Endothelial cell of umbilical vein (primary cell): ENCODE results near the gene SMIM31.

Experiments used
- EZH2 ChIP-seq: IDR thresholded peaks from 2 replicates; pipeline ENCODE4 v1.6.1; 2012; ENCODE audit warnings: borderline replicate concordance, low read depth, mild to moderate bottlenecking, moderate library complexity, low read length, inconsistent platforms; ENCODE audit not compliant: severe bottlenecking
- FOS ChIP-seq: IDR thresholded peaks from 2 replicates; pipeline ENCODE4 v1.6.1; 2011; ENCODE audit warnings: mild to moderate bottlenecking, low read length, moderate library complexity, borderline replicate concordance; ENCODE audit not compliant: insufficient read depth
- GATA2 ChIP-seq: IDR thresholded peaks from 2 replicates; pipeline ENCODE4 v1.7.0; 2011; ENCODE audit warnings: low read depth, mild to moderate bottlenecking, moderate library complexity, mixed read lengths, low read length; ENCODE audit not compliant: insufficient read length, insufficient read depth
- JUN ChIP-seq: IDR thresholded peaks from 2 replicates; pipeline ENCODE4 v1.6.1; 2011; ENCODE audit warnings: borderline replicate concordance, low read depth; ENCODE audit not compliant: insufficient read length, insufficient read depth
- MYC ChIP-seq: IDR thresholded peaks from one replicate; pipeline ENCODE4 v1.6.1; 2011; ENCODE audit warnings: mild to moderate bottlenecking, low read depth, low read length
- POLR2A ChIP-seq: IDR thresholded peaks from 2 replicates; pipeline ENCODE4 v1.6.1; 2012; ENCODE audit warnings: low read depth, mild to moderate bottlenecking, control low read depth, low read length
- POLR2AphosphoS5 ChIP-seq: IDR thresholded peaks from 2 replicates; pipeline ENCODE4 v1.6.1; 2012; ENCODE audit warnings: low read depth, mild to moderate bottlenecking, control low read depth, low read length, moderate library complexity; ENCODE audit not compliant: insufficient read depth
- TF ChIP-seq, protein P1 (sequence below), 2 donors: IDR thresholded peaks; 1 replicate in 1 of 2; 2 replicates in 1 of 2; pipeline ENCODE4 v1.5.1; 2011; ENCODE audit warnings: low read length in 2 of 2, mild to moderate bottlenecking in 2 of 2, moderate library complexity in 2 of 2, control low read depth in 1 of 2, inconsistent platforms in 1 of 2, low read depth in 1 of 2; ENCODE audit not compliant: insufficient read depth in 1 of 2; ENCODE audit errors: extremely low read depth in 1 of 2
- TF ChIP-seq, protein P2 (sequence below): IDR thresholded peaks from 2 replicates; pipeline ENCODE4 v1.6.1; 2011; ENCODE audit not compliant: insufficient read depth, insufficient read length

DNA sequence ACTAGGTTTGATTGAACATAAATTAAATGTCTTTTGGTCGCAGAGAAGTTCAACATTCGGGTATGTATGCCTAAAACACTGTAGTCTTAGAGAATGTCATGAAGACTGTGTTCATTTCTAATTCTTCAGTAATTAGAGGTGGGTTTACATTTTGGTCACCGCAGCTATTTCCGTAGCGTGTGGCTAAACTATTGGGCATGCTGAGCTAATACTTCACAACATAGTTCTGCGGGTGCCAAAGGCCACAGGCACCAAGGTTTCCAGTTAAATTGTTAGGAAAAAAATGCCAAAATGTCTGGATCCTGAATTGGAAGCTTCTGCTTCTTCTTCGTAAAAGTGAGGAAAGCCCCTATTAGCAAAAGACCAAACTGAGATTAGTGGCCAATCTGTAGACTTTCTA lies 25.1 kb downstream of the SMIM31 start:
- TF ChIP-seq, protein P1, sequence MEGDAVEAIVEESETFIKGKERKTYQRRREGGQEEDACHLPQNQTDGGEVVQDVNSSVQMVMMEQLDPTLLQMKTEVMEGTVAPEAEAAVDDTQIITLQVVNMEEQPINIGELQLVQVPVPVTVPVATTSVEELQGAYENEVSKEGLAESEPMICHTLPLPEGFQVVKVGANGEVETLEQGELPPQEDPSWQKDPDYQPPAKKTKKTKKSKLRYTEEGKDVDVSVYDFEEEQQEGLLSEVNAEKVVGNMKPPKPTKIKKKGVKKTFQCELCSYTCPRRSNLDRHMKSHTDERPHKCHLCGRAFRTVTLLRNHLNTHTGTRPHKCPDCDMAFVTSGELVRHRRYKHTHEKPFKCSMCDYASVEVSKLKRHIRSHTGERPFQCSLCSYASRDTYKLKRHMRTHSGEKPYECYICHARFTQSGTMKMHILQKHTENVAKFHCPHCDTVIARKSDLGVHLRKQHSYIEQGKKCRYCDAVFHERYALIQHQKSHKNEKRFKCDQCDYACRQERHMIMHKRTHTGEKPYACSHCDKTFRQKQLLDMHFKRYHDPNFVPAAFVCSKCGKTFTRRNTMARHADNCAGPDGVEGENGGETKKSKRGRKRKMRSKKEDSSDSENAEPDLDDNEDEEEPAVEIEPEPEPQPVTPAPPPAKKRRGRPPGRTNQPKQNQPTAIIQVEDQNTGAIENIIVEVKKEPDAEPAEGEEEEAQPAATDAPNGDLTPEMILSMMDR (IDR thresholded peaks at IDR 0.05; ENCODE audit: extremely low read depth in 1 of 2, insufficient read depth in 1 of 2, low read depth in 1 of 2, low read length in 2 of 2) = no peak
- TF ChIP-seq EZH2 (no peak), MYC (no peak), POLR2A (no peak), POLR2AphosphoS5 (no peak), GATA2 (no peak), FOS (no peak), JUN (no peak)
- TF ChIP-seq, protein P2, sequence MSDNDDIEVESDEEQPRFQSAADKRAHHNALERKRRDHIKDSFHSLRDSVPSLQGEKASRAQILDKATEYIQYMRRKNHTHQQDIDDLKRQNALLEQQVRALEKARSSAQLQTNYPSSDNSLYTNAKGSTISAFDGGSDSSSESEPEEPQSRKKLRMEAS = no peak
